Ascending aorta (tissue), 2 donors: ENCODE results near the gene AGPAT4. TPM values are rescaled to one million over a fixed set of nuclear protein-coding genes. Genes with fewer than 3 reads are reported as not detected.

ENCODE experiments used
- DNase-seq, 2 donors: peaks; one replicate each; pipeline ENCODE4 v3.0.0-alpha.2; 2019; ENCODE audit warnings: low spot score in 2 of 2
- H3K27ac ChIP-seq, 2 donors: fragments of 200-600 bp; sonication (generic); one replicate each; pipeline ENCODE4 v1.5.1; 2016 to 2017; ENCODE audit warnings: mild to moderate bottlenecking in 1 of 2
- H3K27me3 ChIP-seq: fragments of 200-600 bp; sonication (generic); one replicate; pipeline ENCODE4 v1.5.1; 2017
- H3K36me3 ChIP-seq, 2 donors: fragments of 200-600 bp; sonication (generic); one replicate each; pipeline ENCODE4 v1.5.1; 2016
- H3K4me1 ChIP-seq, 2 donors: fragments of 200-600 bp; sonication (generic); one replicate each; pipeline ENCODE4 v1.5.1; 2016 to 2017; ENCODE audit warnings: mild to moderate bottlenecking in 1 of 2
- H3K4me3 ChIP-seq, 2 donors: fragments of 200-600 bp; sonication (generic); one replicate each; pipeline ENCODE4 v1.5.1; 2016 to 2017; ENCODE audit warnings: mild to moderate bottlenecking in 1 of 2
- H3K9me3 ChIP-seq, 2 donors: fragments of 200-600 bp; sonication (generic); one replicate each; pipeline ENCODE4 v1.5.1; 2016
- CTCF ChIP-seq, 3 experiments: fragments of 200-600 bp in 2 of 3; fragments of 450-650 bp in 1 of 3; sonication (generic) in 2 of 3; IDR thresholded peaks; one replicate each; pipeline ENCODE4 v1.5.1; 2016 to 2019; ENCODE audit warnings: antibody characterized with exemption in 3 of 3, mild to moderate bottlenecking in 1 of 3, moderate library complexity in 1 of 3
- intact Hi-C: fragments of 100-400 bp; cut with DNase I; formaldehyde crosslinking; loops from one replicate; pipeline ENCODE4 v1.15.1; 2023
- total RNA-seq: library from RNA; depleted of rRNA; stranded (reverse); fragments of >200 nt; gene quantifications from one replicate; pipeline ENCODE4 v1.1.0, GENCODE V29; 2016

Gene AGPAT4
- total RNA-seq, 1 donor from 2014 or later = 6.8 TPM

DNA sequence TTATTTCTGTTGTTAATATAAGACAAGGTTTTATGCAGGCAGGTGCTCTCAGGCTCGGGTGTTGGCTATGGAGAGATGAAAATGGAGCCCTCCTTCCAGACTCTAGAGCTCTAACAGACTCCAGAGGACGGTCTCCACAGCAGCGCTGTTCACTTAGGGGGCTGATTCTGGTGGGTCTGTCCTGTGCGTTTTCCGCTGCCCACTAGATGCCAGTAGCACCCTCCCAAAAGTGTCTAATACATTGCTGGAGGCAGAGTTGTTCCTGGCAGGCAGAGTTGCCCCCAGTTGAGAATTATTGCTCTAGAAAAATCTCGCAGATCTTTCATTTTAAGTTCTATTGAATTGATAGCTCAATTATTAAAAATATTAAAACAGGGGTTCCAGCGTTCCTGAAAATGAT is 172.3 kb downstream of the AGPAT4 start:
- H3K27me3 ChIP-seq = no peaks in the 10 kb centered on the region
- peaks cover 27 to 57% of the 10 kb centered on the region in 2 donors for H3K36me3 ChIP-seq
- no peak for DNase-seq
- no peak overlapping the region for H3K4me3 ChIP-seq
- H3K27ac ChIP-seq = no peak overlapping the region
- H3K9me3 ChIP-seq = no peaks in the 10 kb centered on the region
- intact Hi-C loops = loop anchor here (10.0 kb wide), 1 partner anchor 167 kb away; no protein-coding TSS in a partner anchor
- peaks cover 0 to 4% of the 10 kb centered on the region in 2 donors for H3K4me1 ChIP-seq
- no peak for TF ChIP-seq CTCF (IDR thresholded peaks at IDR 0.05)

DNA sequence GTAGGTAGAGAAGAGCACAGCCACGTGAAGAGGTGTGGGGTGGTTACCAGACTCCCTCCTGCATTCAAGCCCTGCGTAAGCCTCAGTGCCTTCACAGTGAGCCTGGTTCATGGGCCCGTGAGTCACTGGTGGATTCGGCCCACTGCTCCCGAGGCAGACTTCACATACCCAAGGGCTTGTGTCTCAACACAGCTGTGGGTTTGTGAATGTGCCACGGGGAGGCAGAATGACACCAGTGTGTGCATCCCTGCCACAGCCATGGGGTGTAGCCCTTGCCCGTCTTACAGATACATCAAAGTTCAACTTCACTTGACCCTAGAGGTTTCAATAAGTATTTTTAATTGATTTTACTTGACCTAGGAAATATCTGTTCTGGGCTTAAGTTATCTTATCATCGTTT is 173.8 kb downstream of the AGPAT4 start:
- Histone ChIP-seq H3K4me1 (no peaks in the 10 kb centered on the region), H3K27me3 (no peaks in the 10 kb centered on the region), H3K9me3 (no peaks in the 10 kb centered on the region), H3K4me3 (no peak overlapping the region), H3K36me3 (peaks cover 32 to 57% of the 10 kb centered on the region in 2 donors), H3K27ac (no peak overlapping the region)
- no peak for DNase-seq
- no peak for TF ChIP-seq CTCF (IDR thresholded peaks at IDR 0.05)
- intact Hi-C loops = loop anchor here (10.0 kb wide), 1 partner anchor 165 kb away; no protein-coding TSS in a partner anchor

GRCh38 chr6:161095916-161096315 is 177.9 kb downstream of the AGPAT4 start:
- H3K4me1 ChIP-seq = no peaks in the 10 kb centered on the region
- H3K9me3 ChIP-seq = no peaks in the 10 kb centered on the region
- peaks cover 39 to 69% of the 10 kb centered on the region in 2 donors for H3K36me3 ChIP-seq
- no peak overlapping the region for H3K27ac ChIP-seq
- intact Hi-C loops = loop anchor here (5.0 kb wide), 1 partner anchor 276 kb away; no protein-coding TSS in a partner anchor
- no peak overlapping the region for H3K4me3 ChIP-seq
- H3K27me3 ChIP-seq = no peaks in the 10 kb centered on the region
- TF ChIP-seq CTCF (IDR thresholded peaks at IDR 0.05) = no peak
- DNase-seq = no peak

DNA sequence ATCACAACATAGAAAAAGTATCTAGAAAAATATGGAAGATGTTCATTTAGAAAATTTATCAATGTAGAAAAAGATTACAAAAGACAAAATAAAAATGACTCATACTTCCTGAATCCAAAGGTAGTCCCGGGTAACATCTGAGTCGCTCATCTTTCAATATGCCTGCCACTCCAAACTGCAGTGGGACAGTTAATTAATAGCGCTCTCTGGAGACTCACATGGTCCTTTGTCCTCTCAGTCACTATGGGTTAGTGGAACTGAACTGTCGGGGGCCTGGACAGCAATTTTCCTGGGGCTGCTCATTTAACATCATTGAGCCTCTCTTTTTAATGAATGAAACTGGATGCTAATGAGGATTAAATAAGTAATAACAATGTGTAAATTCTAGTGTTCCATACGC is 178.9 kb downstream of the AGPAT4 start:
- Histone ChIP-seq H3K9me3 (no peaks in the 10 kb centered on the region), H3K4me3 (no peak overlapping the region), H3K27me3 (no peaks in the 10 kb centered on the region), H3K27ac (no peak overlapping the region), H3K4me1 (no peaks in the 10 kb centered on the region), H3K36me3 (peaks cover 41 to 69% of the 10 kb centered on the region in 2 donors)
- no peak for DNase-seq
- intact Hi-C loops = loop anchor here (5.0 kb wide), 1 partner anchor 277 kb away; no protein-coding TSS in a partner anchor
- TF ChIP-seq CTCF (IDR thresholded peaks at IDR 0.05) = no peak

- peaks cover 59 to 68% of the 10 kb centered on the region in 2 donors for H3K36me3 ChIP-seq
- H3K4me1 ChIP-seq = no peaks in the 10 kb centered on the region
- H3K27me3 ChIP-seq = no peaks in the 10 kb centered on the region
- no peak overlapping the region for H3K4me3 ChIP-seq
- intact Hi-C loops = no loop called here
- no peak for TF ChIP-seq CTCF (IDR thresholded peaks at IDR 0.05)
- no peak overlapping the region for H3K27ac ChIP-seq
- no peak for DNase-seq
- H3K9me3 ChIP-seq = no peaks in the 10 kb centered on the region
Observed at GRCh38 chr6:161091972-161092701, 181.7 kb downstream of the AGPAT4 start.
